Neutrophil (primary cell): Measurements from ENCODE around the gene BCL2L12.

Experiments
- H3K27ac ChIP-seq: fragments of 200-600 bp; sonication (generic); 2 replicates; pipeline ENCODE4 v1.5.1; 2016; ENCODE audit warnings: mild to moderate bottlenecking, moderate library complexity
- H3K27me3 ChIP-seq: fragments of 200-600 bp; sonication (generic); 2 replicates; pipeline ENCODE4 v1.6.0; 2016; ENCODE audit warnings: mild to moderate bottlenecking
- H3K36me3 ChIP-seq: fragments of 200-600 bp; sonication (generic); 2 replicates; pipeline ENCODE4 v1.5.1; 2017
- H3K4me1 ChIP-seq, 2 experiments: fragments of 200-600 bp in 1 of 2; sonication (generic) in 1 of 2; 1 replicate in 1 of 2; 2 replicates in 1 of 2; pipeline versions ENCODE4 v1.5.1 to v1.6.1; 2013 to 2016; ENCODE audit warnings: low read depth in 1 of 2, low read length in 1 of 2, mild to moderate bottlenecking in 1 of 2, moderate library complexity in 1 of 2; ENCODE audit not compliant: control insufficient read depth in 1 of 2, insufficient read depth in 1 of 2
- H3K4me3 ChIP-seq, 2 experiments: fragments of 200-600 bp in 1 of 2; sonication (generic) in 1 of 2; 1 replicate in 1 of 2; 2 replicates in 1 of 2; pipeline ENCODE4 v1.5.1; 2013 to 2016; ENCODE audit warnings: low read depth in 1 of 2, low read length in 1 of 2, mild to moderate bottlenecking in 1 of 2, moderate library complexity in 1 of 2
- H3K9me3 ChIP-seq: fragments of 200-600 bp; sonication (generic); 2 replicates; pipeline ENCODE4 v1.5.1; 2016
- TF ChIP-seq, protein P1 (sequence below): fragments of 200-600 bp; sonication (generic); IDR thresholded peaks from 2 replicates; pipeline ENCODE4 v1.5.1; 2016; ENCODE audit warnings: antibody characterized with exemption

BCL2L12 gene

DNA sequence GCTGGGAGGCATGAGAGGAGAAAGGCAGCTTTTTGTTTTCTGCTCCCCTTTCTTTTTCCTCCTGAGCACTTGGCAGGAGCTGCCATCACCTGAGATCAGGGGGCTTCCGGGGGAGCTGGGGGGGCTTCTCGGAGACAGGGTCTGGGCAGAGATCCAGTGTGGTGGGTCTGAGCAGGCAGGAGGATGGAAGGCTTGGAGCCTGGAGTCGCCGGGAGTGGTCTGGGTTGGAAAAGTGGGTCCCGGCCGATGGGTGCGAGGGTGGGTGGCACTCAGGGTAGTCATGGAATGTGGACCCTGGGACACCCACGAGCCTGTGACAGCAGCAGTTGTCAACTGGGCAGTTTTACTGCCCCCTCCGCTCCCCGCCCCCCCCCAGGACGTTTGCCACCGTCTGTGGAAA is 21.4 kb downstream of the BCL2L12 start:
- peaks cover 40% of the 10 kb centered on the region for H3K27me3 ChIP-seq
- H3K27ac ChIP-seq = no peak overlapping the region
- H3K4me3 ChIP-seq = no peak overlapping the region
- peaks cover 4 to 13% of the 10 kb centered on the region in 2 experiments for H3K4me1 ChIP-seq
- peaks cover 24% of the 10 kb centered on the region for H3K36me3 ChIP-seq
- H3K9me3 ChIP-seq = no peaks in the 10 kb centered on the region
- TF ChIP-seq, protein P1, sequence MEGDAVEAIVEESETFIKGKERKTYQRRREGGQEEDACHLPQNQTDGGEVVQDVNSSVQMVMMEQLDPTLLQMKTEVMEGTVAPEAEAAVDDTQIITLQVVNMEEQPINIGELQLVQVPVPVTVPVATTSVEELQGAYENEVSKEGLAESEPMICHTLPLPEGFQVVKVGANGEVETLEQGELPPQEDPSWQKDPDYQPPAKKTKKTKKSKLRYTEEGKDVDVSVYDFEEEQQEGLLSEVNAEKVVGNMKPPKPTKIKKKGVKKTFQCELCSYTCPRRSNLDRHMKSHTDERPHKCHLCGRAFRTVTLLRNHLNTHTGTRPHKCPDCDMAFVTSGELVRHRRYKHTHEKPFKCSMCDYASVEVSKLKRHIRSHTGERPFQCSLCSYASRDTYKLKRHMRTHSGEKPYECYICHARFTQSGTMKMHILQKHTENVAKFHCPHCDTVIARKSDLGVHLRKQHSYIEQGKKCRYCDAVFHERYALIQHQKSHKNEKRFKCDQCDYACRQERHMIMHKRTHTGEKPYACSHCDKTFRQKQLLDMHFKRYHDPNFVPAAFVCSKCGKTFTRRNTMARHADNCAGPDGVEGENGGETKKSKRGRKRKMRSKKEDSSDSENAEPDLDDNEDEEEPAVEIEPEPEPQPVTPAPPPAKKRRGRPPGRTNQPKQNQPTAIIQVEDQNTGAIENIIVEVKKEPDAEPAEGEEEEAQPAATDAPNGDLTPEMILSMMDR = no peak

DNA sequence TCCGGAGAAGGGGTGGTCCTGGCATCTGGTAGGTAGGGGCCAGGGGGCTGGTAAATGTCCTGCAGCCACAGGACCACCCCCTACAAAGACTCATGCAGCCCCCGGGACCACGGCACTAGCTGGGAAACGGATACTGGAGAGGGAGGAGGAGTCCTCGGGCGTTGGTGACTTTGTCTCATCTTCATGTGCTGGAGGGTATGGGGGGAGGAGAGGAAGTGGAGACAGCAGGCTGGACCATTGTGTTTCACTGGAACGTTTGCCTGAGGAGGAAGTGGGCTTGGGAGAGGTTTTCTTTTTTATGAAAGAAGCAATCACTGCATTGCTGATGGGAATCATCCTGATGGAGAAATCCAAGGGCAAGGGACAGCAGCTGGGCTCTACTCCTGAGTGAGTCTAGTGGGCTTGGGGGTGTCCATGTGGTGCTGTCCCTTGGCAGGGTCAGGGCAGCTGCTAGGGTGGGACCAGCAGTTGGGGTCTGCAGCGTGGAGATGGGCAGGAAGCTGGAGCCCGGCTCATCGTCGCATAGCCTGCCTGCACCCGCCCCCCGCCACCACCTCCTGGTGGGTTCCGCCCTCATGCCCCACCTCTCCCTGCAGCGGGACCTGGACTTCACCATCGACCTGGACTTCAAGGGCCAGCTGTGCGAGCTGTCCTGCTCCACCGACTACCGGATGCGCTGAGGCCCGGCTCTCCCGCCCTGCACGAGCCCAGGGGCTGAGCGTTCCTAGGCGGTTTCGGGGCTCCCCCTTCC is 22.0 kb downstream of the BCL2L12 start:
- no peak overlapping the region for H3K4me3 ChIP-seq
- no peaks in the 10 kb centered on the region for H3K9me3 ChIP-seq
- peaks cover 24% of the 10 kb centered on the region for H3K36me3 ChIP-seq
- peaks cover 46% of the 10 kb centered on the region for H3K27me3 ChIP-seq
- peaks cover 4 to 13% of the 10 kb centered on the region in 2 experiments for H3K4me1 ChIP-seq
- no peak overlapping the region for H3K27ac ChIP-seq
- TF ChIP-seq, protein P1 = no peak

DNA sequence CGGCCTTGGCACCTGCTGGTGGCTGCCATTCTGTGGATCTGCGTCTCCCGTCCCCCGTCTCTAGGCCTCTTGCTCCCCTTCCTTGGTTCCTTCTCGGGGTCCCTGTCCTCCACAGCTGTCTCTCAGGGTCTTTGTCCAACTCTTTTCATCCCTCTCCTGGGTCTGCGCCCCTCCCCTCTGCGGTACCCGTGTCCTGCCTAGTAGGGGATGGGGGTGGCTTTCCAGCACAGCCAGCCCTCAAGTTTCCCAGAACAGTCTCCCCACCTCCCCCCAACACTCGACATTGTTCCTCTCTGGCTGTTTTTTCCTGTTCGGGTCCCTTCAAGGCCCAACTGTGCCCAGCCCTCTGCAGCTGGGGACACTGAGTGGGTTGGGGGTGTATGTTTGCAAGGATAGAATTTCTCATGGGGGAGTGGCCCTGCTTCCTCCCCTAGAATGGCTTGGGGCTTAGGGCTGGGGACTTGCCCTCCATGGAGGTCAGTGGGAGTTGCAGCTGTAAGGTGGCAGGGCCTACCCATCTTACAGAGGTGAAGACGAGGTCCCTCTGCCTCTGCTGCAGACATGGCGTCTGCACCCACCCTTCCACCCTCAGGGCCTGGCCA is 22.9 kb downstream of the BCL2L12 start:
- peaks cover 55% of the 10 kb centered on the region for H3K27me3 ChIP-seq
- no peaks in the 10 kb centered on the region for H3K9me3 ChIP-seq
- no peak overlapping the region for H3K27ac ChIP-seq
- no peak overlapping the region for H3K4me3 ChIP-seq
- peaks cover 24% of the 10 kb centered on the region for H3K36me3 ChIP-seq
- TF ChIP-seq, protein P1 = no peak
- H3K4me1 ChIP-seq = peaks cover 4 to 13% of the 10 kb centered on the region in 2 experiments

DNA sequence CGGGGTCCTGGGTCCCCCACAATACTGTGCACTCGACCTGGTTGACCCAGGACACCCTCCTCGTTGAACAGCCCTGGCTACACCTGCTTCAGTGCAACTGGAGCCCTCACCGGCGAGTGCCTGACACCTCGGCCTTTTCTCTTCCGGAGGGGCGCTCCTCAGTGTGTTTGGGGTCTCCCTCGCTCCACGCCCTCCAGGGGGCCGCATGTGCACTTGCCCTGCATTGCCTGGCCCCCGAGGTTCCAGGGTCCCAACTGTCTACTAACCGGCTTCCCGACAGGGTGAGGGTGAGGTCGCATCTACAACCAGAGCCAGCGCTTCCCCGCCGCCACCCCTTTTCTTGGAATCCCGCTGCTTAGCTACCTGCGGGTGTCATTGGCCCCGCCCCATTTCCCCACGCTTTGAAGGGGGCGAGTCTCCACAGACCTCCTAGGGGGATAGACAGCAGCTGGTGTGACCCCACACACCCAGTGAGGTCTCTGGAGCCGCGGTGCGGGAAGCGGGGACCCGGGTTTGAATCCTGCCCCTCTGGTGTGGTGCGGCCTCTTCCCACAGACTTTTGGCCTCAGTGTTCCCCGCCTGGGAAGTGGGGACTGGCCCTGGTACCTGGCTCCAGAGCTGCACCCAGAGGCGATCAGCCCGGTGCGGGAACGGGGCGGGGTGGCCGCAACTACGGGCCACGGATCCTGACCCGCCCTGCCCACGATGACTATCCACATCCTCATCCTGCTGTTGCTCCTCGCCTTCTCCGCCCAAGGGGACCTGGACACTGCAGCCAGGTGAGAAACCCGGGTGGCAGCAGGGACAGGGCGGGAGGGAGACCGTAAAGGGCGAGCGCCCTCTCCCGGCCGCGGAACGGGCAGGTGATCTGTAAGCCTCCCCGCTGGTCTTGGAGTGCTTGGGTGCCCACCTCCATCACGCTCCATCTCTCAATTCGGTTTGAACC is 23.7 kb downstream of the BCL2L12 start, which contains the start of gene ADM5:
TSS of gene ADM5 (plus strand) at position 462 of the 946 bp plus-strand sequence. CDS start at position 706, 244 bp downstream.
- H3K36me3 ChIP-seq = peaks cover 18% of the 10 kb centered on the region
- no peak within 1 kb of the TSS for H3K27ac ChIP-seq
- peaks cover 57% of the 10 kb centered on the region for H3K27me3 ChIP-seq
- TF ChIP-seq, protein P1 = no peak
- no peaks in the 10 kb centered on the region for H3K9me3 ChIP-seq
- peaks cover 4 to 13% of the 10 kb centered on the region in 2 experiments for H3K4me1 ChIP-seq
- no peak within 1 kb of the TSS for H3K4me3 ChIP-seq

DNA sequence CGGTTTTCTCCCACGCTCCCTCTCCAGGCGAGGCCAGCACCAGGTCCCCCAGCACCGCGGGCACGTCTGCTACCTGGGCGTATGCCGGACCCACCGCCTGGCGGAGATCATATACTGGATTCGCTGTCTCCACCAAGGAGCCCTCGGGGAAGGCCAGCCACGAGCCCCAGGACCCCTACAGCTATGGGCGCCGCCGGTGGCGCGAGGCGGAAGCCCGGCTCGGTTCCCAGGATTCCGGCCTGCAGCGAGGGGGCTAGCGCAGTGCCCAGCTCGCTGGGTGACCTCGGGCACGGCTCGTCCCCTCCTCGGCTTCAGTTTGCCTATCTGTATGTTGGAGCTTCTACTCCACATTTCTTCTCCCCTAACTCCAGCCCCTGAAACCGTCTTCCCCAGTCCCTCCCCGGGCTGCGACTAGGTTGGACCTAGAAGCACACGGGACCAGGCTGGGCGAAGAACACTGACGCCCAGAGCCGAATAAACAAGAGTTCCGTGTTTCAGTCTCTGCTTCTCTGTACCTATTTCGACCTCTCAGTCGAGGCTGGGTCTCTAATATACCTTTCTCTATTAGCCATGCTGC is 24.4 kb downstream of the BCL2L12 start:
- H3K36me3 ChIP-seq = peaks cover 10% of the 10 kb centered on the region
- H3K27ac ChIP-seq = no peak overlapping the region
- no peak overlapping the region for H3K4me3 ChIP-seq

More for the DNA sequence above, 24.4 kb downstream of the BCL2L12 start:
- H3K27me3 ChIP-seq = peaks cover 57% of the 10 kb centered on the region
- no peaks in the 10 kb centered on the region for H3K9me3 ChIP-seq
- TF ChIP-seq, protein P1 = no peak
- peaks cover 4 to 13% of the 10 kb centered on the region in 2 experiments for H3K4me1 ChIP-seq
